ENCODE data around the gene RASA1.
"Not testable (repeated sequence)": the region's sequence is repeated elsewhere in the genome, so short reads cannot be mapped to it uniquely, and the experiment has no call there.

The RASA1 gene

GRCh38 chr5:87278590-87279100 is 11.0 kb downstream of the RASA1 start:
- DNase-seq (ENCODE audit: low read depth in 2 of 2, low spot score in 1 of 2): no peak

DNA sequence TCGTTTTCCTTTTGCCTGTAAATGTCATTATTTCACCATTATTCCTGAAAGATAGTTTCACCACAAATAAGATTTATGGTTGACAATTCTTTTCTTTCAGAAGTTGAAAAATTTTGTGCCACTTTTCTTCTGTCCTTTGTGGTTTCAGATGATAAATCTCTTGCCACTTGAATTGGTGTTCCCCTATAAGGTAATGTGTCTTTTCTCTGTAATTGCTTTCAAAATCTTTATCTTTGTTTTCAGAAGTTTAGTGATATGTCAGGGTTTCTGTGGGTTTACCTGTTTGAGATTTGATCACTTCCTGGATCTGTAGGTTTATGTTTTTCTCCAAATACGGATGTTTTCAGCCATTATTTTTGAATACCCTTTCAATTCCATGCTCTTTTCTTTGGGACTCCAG is 14.6 kb downstream of the RASA1 start:
- no peak for DNase-seq (ENCODE audit: low read depth in 2 of 2, low spot score in 1 of 2)

DNA sequence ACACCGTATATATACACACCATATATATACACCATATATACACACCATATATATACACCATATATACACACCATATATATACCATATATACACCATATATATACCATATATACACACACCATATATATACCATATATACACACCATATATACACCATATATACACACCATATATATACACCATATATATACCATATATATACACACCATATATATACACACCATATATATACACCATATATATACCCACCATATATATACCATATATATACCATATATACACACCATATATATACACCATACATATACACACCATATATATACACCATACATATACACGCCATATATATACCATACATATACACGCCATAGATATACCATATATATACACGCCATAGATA is 19.6 kb downstream of the RASA1 start:
- DNase-seq (ENCODE audit: low read depth in 2 of 2, low spot score in 1 of 2): not testable (repeated sequence)

GRCh38 chr5:87298692-87299362 is 31.1 kb downstream of the RASA1 start:
- DNase-seq (ENCODE audit: low read depth in 2 of 2, low spot score in 1 of 2): no peak

DNA sequence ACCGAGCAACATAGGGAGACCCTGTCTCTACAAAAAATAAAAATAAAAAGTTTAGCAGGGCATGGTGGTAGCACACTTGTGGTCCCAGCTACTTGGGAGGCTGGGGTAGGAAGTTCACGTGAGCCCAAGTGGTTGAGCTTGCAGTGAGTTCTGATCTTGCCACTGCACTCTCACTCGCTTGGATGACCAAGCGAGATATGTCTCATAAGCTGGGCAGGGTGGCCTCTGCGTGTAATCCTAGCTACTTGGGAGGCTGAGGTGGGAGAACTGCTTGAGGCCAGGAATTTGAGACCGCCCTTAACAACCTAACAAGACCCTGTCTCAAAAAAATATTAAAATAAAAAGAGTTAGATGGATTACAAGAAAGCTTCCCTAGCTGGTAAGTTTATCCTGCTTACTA is 32.5 kb downstream of the RASA1 start:
- no peak for DNase-seq (ENCODE audit: low read depth in 2 of 2, low spot score in 1 of 2)

GRCh38 chr5:87300744-87301143 is 33.1 kb downstream of the RASA1 start:
- DNase-seq (ENCODE audit: low read depth in 2 of 2, low spot score in 1 of 2): peak; percentile 13 to 25

GRCh38 chr5:87302061-87302460 is 34.4 kb downstream of the RASA1 start:
- DNase-seq (ENCODE audit: low read depth in 2 of 2, low spot score in 1 of 2): no peak

DNA sequence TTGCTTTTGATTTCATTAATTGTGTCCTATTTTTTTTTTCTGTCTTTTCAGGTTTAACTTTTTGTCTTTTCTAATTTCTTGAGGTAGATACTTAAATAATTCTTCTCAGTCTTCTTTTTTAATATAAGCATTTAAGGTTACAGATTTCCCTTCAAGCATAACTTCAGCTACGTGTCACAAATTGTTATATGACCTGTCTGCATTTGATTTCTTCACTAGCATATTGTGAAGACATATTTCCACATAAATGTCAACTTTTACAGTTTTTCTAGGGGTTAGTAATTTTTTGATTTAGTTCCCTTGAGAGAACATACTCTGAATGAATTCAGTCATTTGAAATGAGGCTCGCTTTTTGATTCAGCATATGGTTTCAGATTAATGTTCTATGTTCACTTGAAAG is 35.6 kb downstream of the RASA1 start:
- DNase-seq (ENCODE audit: low read depth in 2 of 2, low spot score in 1 of 2): no peak

DNA sequence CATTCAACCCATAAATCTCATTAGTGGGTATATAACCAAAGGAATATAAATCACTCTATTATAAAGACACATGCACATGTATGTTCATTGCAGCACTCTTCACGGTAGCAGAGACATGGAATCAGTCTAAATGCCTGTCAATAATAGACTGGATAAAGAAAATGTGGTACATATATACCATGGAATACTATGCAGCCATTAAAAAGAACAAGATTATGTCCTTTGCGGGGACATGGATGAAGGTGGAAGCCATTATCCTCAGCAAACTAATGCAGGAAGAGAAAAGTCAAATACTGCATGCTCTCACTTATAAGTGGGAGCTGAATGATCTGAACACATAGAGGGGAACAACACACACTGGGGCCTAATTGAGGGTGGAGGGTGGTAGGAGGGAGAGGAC is 38.4 kb downstream of the RASA1 start:
- not testable (repeated sequence) for DNase-seq (ENCODE audit: low read depth in 2 of 2, low spot score in 1 of 2)

DNA sequence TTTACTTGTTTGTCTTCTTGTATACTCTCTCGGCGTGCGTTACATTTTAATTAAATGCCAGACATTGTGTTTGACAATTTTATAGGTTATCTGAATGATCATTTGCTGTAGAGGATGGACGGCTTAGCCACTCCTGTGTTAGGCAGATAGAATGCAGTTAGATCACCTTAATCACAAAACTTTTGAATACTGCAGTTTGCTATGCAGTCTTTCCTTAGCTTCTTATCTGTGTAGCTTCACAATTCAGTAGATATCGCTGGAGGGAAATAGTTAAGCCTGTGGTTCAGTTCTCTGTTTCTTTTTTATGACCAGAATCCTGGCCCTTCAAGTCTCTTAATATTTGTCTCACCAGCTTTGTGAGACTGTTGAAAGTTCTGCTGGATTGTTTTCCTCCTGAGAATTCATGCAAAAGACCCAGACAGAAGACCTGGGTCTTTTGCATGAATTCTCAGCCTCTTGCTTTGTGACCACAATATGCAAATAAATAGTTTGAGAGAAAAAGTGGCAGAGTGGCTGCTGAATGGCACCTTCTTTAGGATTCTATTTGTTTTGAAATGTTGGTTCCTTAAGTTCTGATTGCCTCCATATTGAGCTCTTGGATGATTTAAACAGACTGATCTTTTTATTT is 40.2 kb downstream of the RASA1 start:
- no peak for DNase-seq (ENCODE audit: low read depth in 2 of 2, low spot score in 1 of 2)

- DNase-seq (ENCODE audit: low read depth in 2 of 2, low spot score in 1 of 2): no peak
Observed at GRCh38 chr5:87311405-87312279, 44.0 kb downstream of the RASA1 start.

DNA sequence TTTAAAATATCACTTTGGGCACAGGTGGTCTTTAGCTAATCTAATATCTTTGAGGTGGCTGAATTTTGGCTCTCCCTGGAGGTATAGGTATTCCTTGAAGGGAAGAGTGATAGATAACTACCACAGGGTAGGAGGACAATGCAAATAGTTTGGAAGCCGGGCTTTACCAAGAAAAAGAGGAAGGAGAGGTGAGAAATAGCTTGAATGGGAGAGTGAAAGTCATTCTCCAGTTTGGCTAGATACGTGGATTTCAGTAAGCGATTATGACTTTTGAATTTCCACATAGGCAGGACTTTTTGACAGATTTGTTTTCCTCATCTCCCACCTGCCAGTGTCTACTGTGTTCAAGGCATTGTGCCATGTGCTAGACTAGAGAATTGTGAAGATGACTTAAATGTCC is 45.5 kb downstream of the RASA1 start:
- DNase-seq (ENCODE audit: low read depth in 2 of 2, low spot score in 1 of 2): no peak

DNA sequence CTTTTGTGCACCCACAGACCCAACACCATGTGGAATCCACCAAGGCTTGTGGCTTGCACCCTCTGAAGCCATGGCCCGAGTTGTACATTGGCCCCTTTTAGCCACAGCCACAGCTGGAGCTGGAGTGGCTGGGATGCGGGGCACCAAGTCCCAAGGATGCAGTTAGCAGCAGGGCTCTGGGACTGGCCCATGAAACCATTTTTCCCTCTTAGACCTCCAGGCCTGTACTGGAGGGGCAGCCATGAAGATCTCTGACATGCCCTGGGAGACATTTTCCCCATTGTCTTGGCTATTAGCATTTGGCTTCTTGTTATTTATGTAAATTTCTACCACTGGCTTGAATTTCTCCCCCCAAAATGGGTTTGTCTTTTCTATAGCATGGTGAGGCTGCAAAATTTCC is 51.8 kb downstream of the RASA1 start:
- DNase-seq (ENCODE audit: low read depth in 2 of 2, low spot score in 1 of 2): no peak

- DNase-seq (ENCODE audit: low read depth in 2 of 2, low spot score in 1 of 2): no peak
Observed at GRCh38 chr5:87321605-87322004, 53.9 kb downstream of the RASA1 start.

GRCh38 chr5:87322381-87322780 is 54.7 kb downstream of the RASA1 start:
- DNase-seq (ENCODE audit: low read depth in 2 of 2, low spot score in 1 of 2): no peak

- DNase-seq (ENCODE audit: low read depth in 2 of 2, low spot score in 1 of 2): no peak
Observed at GRCh38 chr5:87327998-87328397, 60.3 kb downstream of the RASA1 start.

DNA sequence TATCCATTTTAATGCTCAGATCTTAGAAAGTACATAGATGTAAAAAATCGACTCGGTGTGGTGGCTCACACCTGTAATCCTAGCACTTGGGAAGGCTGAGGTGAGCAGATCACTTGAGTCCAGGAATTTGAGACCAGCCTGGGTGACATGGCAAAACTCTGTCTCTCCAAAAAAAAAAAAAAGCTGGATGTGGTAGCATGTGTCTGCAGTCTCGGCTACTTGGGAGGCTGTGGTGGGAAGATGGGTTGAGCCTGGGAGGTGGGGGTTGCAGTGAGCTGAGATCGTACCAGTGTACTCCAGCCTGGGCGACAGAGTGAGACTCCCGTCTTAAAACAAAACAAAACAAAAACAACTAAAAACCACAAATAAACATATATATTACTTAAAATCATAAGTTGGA is 61.4 kb downstream of the RASA1 start:
- DNase-seq (ENCODE audit: low read depth in 2 of 2, low spot score in 1 of 2): no peak

DNA sequence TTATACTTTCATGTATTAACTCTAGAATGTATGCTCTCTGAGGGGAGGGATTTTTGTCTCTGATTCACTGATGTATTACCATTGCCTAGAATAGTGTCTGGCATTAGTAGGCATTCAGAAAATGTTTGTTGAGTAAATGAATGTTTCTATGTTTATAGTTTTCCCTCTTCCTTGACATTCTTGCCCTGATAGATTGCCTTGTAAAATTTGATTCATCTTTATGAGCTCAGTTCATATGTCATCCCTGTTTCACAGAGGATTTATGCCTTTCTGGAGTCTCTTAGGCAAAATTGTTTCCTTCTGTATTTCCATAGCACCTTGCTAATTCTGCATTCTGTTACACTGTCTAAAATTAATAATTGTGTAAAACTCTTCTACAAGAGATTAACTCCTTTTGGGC is 72.3 kb downstream of the RASA1 start:
- no peak for DNase-seq (ENCODE audit: low read depth in 2 of 2, low spot score in 1 of 2)

- no peak for DNase-seq (ENCODE audit: low read depth in 2 of 2, low spot score in 1 of 2)
Observed at GRCh38 chr5:87340716-87341115, 73.0 kb downstream of the RASA1 start.

- no peak for DNase-seq (ENCODE audit: low read depth in 2 of 2, low spot score in 1 of 2)
Observed at GRCh38 chr5:87347272-87347671, 79.6 kb downstream of the RASA1 start.

DNA sequence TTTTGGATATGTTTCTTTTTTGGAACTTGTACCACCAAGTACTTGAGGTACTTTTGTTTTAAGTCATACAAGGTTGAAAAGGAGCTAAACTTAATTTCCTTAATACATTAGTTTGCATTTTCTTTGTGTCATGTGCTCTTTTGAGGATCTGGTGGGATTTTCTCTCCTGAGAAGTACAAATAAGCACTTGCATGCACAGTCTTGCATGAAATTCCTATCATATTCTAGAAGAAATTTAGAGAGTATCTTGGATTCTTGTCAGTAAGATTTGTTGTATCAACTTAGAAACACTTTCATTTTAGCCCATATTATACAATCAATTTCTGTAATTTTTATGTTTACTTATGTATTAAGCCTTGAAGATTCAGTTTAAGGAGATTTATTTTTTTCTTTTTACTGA is 80.2 kb downstream of the RASA1 start:
- no peak for DNase-seq (ENCODE audit: low read depth in 2 of 2, low spot score in 1 of 2)

DNA sequence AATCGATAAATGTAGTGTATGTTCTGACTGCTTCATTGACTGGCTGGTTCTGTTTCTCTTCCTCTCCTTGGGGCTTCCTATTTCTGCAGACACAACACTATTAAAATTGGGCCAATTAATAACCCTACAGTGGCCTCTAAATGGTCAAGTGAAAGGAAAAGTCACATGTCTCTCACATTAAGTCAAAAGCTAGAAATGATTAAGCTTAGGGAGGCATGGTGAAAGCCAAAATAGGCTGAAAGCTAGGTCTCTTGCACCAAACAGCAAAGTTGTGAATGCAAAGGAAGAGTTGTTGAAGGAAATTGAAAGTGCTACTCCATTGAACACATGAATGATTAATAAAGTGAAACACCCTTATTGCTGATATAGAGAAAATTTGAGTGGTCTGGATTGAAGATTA is 86.8 kb downstream of the RASA1 start:
- no peak for DNase-seq (ENCODE audit: low read depth in 2 of 2, low spot score in 1 of 2)

Measured in stimulated activated CD8-positive, alpha-beta memory T cell treated with anti-CD3 and anti-CD28 coated beads, Interleukin-4, amount 100 ng/mL, for 4 hours (primary cell).